Islet of Langerhans (tissue), 1 donor: Measurements from ENCODE around the gene SH3RF2.
"Not testable (repeated sequence)": the region's sequence is repeated elsewhere in the genome, so short reads cannot be mapped to it uniquely, and the experiment has no call there.

Experiments used
- FAIRE-seq: peaks from one replicate; lab custom pipeline; 2011; peaks lifted over from hg19 to GRCh38; lab: Jason Lieb, UNC

The SH3RF2 gene

GRCh38 chr5:145949474-145949873, 13.1 kb downstream of the SH3RF2 start:
- FAIRE-seq: no peak

DNA sequence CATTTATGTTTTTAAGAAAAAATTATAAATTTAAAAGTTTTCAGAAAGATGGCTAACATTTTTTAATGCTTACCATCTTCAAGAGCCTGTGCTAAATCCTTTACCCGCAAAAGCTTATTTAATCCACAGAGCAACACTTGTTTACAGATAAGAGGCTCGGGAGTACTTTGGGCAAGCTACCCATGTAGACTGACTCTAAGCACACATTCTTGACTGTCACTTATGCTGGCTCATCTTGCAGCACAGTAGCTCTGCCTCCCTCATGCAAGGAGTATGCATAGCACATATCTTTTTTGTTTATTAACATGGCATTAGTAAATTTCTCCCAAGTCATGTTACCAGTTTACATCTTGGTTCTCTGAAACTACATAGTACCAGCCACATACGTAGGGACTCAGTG, 14.7 kb downstream of the SH3RF2 start:
- FAIRE-seq: no peak

- no peak for FAIRE-seq
Measured at GRCh38 chr5:145953202-145953601, 16.8 kb downstream of the SH3RF2 start.

- not testable (repeated sequence) for FAIRE-seq
Measured at GRCh38 chr5:145954140-145954539, 17.8 kb downstream of the SH3RF2 start.

DNA sequence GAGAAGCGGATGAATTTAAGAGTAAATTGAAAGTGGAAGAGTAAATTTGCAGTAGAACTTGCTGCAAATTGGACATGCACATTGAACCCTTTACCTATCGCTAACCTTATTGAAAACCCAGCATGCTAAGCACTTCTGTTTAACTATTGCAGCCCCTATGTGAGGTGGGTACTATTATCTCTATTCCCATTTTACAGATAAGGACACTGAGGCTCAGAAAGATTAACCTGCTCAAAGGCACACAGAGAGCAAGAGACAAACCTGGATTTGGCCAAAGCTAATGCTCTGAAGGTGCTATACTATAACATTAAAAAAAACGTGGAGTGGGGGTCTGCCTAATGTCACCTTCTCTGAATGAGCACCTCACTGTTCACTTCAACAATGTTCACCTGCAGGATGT, 21.0 kb downstream of the SH3RF2 start:
- no peak for FAIRE-seq

GRCh38 chr5:145958436-145958835, 22.1 kb downstream of the SH3RF2 start:
- no peak for FAIRE-seq

- FAIRE-seq: no peak
Measured at GRCh38 chr5:145960166-145960565, 23.8 kb downstream of the SH3RF2 start.

DNA sequence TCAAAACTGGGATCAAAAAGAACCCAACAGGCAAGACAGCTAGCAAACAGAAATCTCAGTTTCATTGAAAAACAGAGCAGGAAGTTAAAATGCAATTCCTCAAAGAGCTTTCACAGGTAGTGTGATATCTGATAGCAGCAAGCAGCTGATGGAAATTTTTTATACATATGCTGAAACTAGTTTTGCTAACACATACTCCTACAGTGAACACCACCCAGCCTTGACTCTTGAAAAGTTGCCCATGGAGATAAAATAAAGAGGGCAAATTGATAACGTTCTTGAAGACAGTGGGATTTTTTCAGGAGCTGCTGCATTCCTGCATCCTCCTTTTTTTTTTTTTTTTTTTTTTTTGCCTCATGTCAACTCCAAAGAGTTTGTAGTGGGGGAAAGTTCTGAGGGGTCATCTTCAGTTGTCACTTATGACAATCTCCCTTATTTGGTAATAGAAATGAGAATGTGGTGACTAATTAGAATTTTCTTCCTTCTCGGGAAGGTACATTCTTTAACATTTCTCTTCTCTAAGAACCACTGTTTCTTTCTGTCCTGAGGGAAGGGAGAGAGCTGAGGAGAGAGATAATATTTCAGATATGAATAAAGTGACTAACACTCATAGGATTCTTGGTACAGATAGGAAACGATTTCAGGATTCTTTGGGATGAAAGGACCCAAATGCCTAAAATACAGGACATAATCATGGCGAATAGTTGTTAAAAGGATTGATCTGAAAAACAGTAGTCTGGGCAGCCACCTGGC, 24.6 kb downstream of the SH3RF2 start:
- FAIRE-seq: peak; percentile 43

DNA sequence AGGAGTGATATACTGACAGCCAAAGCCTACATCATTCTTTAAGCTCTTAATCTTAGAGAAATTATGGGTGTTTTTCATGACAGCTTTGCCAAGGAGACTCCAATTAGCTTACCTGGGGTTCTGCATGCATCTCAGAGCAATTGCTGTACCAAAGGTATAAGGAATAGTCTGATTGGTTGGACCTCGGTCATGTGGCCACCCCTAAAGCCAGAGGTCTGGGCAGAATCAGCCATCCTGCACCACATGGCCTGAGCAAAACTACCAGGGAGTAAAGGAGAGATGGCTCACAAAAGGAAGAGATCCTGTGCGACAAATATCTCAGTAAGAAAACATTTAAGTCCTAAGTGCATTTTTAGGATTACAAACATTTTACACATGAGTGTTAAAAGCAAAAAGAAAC, 25.6 kb downstream of the SH3RF2 start:
- no peak for FAIRE-seq

- FAIRE-seq: not testable (repeated sequence)
Measured at GRCh38 chr5:145964008-145964407, 27.6 kb downstream of the SH3RF2 start.

- no peak for FAIRE-seq
Measured at GRCh38 chr5:145965804-145966203, 29.4 kb downstream of the SH3RF2 start.

DNA sequence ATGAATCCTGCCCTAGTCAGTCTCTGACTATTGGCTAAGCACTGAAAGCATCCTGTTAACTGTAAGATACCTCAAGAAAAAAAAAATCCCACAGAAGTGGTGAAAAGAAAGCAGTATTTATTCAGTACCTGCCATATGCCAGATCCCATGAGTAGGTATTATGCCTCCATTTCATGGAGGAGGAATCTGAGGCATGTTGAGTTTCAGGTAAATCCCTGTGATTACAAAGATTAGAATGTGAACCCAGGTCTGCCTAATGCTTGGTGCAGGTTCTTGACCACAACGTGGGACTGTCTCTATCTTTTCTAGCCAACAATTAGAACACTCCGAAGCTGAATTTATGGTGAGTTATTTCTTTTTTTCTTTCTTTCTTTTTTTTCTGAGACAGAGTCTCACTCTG, 30.9 kb downstream of the SH3RF2 start:
- FAIRE-seq: no peak

- FAIRE-seq: no peak
Measured at GRCh38 chr5:145968970-145969713, 32.8 kb downstream of the SH3RF2 start.

DNA sequence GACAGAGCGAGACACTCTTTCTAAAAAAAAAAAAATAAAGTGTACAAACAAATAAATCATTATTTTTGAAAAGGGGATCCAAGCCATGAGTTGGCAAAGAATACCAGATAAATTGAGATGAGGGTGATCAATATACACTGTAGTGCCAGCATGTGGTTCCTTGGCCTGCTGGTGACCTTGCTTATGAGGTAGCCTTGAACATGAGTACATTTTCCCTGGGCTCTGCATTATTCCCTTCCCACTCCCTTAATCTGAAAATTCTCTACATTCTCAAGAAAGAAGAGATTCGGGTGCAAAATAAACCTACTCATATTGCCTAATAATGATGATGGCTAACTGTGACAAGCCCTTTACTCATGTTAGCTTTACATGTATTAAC, 33.3 kb downstream of the SH3RF2 start:
- FAIRE-seq: peak; percentile 9

DNA sequence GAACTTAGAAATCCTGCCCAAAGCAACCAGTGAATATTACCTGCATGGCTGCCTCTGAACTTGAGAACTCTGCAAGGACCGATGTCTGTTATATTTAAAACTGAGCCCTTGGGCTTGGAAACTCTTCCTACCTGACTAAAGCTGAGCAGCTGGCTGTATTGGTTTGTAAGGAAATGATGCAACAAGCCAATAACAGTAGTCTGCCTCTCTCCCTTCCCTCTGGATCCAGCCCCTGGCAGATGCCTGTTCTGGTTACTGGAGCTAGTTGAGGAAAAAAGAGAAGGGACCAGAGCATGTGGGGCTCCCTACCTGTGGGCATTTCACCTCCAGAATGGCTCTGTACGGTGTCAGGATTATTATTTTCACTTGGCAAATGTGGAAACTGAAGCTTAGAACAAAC, 34.7 kb downstream of the SH3RF2 start:
- FAIRE-seq: no peak

DNA sequence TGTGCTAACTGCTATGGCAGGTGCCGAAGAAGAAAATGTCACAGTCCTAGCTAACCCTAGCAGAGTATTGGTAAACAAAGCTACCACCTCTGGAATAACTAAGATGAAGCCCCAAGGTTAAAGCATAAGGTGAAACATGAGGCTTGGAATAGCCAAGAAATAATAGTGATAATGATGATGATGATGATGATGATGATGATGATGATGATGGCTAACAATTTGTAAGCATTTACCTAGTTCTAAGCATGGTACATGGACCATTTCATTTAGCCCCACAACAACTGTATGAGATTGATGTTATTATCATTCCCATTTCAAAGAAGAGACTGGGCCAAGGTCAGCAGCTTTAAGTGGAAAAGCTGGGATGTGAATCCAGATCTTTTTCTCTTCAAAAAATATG, 35.3 kb downstream of the SH3RF2 start:
- FAIRE-seq: no peak

- FAIRE-seq: no peak
Measured at GRCh38 chr5:145975001-145975360, 38.6 kb downstream of the SH3RF2 start.

DNA sequence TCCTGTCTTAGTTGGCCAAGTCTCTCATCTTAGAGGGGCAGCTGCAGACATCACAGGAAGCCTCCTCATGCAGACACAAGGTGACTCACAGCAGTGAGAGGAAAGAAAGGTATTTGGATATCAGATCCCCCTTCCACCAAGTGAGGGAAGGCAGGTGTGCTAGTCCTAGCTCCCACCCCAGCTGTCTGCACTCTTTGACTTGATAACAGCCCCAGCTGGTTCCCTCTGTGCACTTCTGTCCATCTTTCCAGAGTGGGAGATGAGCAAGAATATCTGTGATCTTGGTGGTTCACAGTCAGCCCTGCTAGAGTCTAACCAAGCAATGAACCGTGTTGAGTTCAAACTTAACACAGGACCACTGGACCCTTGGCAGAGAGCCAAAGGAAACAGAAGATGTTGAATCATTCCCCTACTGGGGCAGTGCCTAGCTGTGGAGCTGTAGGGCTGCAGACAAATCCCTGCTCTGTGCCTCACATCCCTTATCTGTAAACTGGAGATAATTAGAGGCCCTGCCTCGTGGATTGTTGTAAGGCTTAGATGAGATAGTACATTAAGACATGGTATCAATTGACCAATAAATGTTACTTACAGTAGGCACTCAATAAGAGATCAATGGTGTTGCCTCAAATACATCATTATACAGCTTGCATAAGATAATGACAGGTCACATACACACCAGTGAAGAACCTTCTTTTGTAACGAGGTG, 39.1 kb downstream of the SH3RF2 start:
- FAIRE-seq: no peak

DNA sequence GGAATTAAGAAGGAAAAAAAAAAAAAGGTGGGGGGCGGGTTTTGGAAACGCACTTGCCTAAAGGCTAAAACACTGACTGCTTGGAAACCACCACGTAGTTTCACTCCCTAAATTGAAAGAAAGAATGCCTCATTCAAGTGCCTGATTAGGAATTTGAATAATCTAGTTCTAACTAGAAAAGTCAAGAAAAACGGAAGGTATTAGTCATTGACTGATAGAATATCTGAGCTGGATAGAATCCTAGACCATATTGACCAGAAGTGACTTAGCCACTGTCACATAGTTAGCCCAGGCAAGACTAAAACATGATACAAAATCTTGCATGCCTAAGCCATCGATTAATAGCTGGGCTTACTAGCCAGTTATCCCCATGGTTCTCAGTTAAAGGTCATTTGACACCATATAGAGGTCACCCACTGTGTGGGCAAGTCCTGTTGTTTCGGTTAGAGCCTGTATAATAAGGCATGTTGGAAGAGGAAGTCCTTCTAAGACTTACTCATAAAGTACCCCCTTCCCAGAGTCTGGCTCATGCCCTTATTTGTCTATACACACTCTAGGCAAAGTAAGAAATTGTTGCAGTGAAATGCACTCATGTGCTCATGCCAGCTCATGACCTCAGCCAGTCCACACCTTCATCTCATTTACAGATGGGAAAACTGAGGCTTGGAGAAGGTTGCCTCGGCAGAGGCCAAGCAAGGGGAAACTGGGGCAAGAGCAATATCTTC, 40.2 kb downstream of the SH3RF2 start:
- FAIRE-seq: no peak

DNA sequence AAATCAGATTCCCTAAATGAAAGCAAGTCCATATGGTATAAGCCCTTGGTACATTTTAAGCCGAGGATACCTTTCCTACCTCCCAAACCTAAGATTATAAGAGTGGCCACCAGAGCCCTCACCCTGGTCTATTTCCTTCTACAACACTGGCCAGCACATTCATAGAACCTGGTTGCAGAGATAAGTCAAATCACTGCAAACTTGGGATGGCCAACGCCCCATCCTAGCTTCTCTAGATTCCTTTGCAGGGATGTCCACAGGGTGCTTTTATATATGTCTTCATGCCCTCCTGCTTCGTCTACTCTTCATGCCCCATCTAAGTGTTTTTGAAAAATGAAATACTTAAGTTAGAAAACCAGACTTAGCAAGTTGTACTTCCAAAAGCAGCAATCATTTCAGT, 41.8 kb downstream of the SH3RF2 start:
- no peak for FAIRE-seq

GRCh38 chr5:145978708-145979107, 42.3 kb downstream of the SH3RF2 start:
- FAIRE-seq: no peak
